Suprapubic skin (tissue), 3 donors: ENCODE data around the gene PLAU.

Source experiments
- POLR2AphosphoS5 ChIP-seq, 3 donors: sonication (generic); formaldehyde crosslinking; IDR thresholded peaks; one replicate each; pipeline ENCODE4 v1.6.1; 2017; ENCODE audit warnings: antibody characterized with exemption in 3 of 3
- TF ChIP-seq, protein P1 (sequence below), 2 donors: fragments of 200-600 bp in 1 of 2; fragments of 450-650 bp in 1 of 2; sonication (generic) in 1 of 2; IDR thresholded peaks; one replicate each; pipeline ENCODE4 v1.5.1; 2016 to 2019; ENCODE audit warnings: antibody characterized with exemption in 2 of 2, mild to moderate bottlenecking in 1 of 2, moderate library complexity in 1 of 2

DNA sequence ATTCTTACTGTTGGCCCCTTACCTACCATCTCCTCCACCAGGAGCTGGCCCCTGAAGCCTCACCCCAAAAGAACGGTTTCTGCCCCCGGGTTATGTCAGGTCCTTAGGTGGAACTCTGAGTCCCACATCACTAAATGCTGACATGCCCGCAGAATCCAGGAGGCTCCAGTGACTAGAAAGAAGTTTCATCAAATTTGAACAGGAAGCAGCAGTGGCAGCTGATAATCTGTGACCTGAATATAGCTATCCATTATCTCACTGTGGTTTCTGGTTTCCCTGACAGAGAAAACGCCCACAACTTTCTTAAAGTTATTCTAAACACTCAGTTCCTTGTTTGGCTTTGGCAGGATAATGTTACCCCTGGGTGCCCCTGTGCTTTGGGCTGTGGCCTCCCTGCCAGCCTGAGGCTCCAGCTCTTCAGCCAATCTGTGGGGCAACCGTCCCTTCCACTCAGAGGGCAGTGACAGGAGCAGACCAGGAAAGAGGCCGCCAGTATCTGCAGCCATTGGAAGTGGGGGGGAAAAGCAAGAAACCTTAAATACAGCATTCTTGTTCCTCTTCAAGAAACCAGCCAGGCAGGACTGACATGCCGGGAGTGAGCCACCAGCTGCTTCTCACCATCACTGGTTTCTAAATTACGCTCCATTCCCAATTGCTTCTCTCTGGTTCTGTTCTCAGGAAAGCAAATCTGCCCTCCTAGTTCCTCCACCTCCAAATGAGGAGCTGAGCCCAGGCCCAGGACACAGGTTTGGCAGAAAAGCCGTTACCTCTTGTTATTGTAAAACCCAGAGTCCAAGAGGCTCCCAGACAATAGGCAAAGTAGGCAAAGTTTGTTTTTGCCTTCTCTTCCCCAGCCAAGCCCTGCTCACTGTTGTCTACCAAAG is 45.8 kb downstream of the PLAU start:
- TF ChIP-seq, protein P1, sequence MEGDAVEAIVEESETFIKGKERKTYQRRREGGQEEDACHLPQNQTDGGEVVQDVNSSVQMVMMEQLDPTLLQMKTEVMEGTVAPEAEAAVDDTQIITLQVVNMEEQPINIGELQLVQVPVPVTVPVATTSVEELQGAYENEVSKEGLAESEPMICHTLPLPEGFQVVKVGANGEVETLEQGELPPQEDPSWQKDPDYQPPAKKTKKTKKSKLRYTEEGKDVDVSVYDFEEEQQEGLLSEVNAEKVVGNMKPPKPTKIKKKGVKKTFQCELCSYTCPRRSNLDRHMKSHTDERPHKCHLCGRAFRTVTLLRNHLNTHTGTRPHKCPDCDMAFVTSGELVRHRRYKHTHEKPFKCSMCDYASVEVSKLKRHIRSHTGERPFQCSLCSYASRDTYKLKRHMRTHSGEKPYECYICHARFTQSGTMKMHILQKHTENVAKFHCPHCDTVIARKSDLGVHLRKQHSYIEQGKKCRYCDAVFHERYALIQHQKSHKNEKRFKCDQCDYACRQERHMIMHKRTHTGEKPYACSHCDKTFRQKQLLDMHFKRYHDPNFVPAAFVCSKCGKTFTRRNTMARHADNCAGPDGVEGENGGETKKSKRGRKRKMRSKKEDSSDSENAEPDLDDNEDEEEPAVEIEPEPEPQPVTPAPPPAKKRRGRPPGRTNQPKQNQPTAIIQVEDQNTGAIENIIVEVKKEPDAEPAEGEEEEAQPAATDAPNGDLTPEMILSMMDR (IDR thresholded peaks at IDR 0.05): no peak
- no peak for TF ChIP-seq POLR2AphosphoS5 (IDR thresholded peaks at IDR 0.05)
